ENCODE results near the gene TTF2. TPM values are rescaled to one million over a fixed set of nuclear protein-coding genes. Genes with fewer than 3 reads are reported as not detected.

Gene TTF2
- total RNA-seq, 2 experiments from 2014 or later, result 35.4 to 36.6 TPM

- ChIA-PET CTCF (no interaction called here), POLR2A (no interaction called here)
- Mint-ChIP-seq H3K4me3 (no peak overlapping the region), H3K27ac (no peak overlapping the region), H3K27me3 (peaks cover 12% of the 10 kb centered on the region), H3K36me3 (ENCODE audit: low read depth) (no peaks in the 10 kb centered on the region), H3K4me1 (ENCODE audit: low read depth) (no peaks in the 10 kb centered on the region), H3K9me3 (no peaks in the 10 kb centered on the region)
- Histone ChIP-seq H3K27ac (ENCODE audit: low read depth in 1 of 2, low read length in 2 of 2) (no peak overlapping the region), H3K4me3 (ENCODE audit: low read length) (no peak overlapping the region), H3K27me3 (ENCODE audit: control insufficient read depth in 1 of 2, insufficient read depth in 2 of 2, low read length in 2 of 2) (no peaks in the 10 kb centered on the region), H3K4me1 (ENCODE audit: insufficient read depth, low read length) (no peaks in the 10 kb centered on the region), H3K9me3 (ENCODE audit: control insufficient read depth in 1 of 2, insufficient read depth in 1 of 2, low read length in 2 of 2) (no peaks in the 10 kb centered on the region), H3K36me3 (ENCODE audit: insufficient read depth, low read length) (no peaks in the 10 kb centered on the region)
- DNase-seq (no peak), ATAC-seq (ENCODE audit: poor library complexity) (no peak)
- intact Hi-C loops (cut with DNase I, micrococcal nuclease), result no loop called here
- TF ChIP-seq, protein P1, sequence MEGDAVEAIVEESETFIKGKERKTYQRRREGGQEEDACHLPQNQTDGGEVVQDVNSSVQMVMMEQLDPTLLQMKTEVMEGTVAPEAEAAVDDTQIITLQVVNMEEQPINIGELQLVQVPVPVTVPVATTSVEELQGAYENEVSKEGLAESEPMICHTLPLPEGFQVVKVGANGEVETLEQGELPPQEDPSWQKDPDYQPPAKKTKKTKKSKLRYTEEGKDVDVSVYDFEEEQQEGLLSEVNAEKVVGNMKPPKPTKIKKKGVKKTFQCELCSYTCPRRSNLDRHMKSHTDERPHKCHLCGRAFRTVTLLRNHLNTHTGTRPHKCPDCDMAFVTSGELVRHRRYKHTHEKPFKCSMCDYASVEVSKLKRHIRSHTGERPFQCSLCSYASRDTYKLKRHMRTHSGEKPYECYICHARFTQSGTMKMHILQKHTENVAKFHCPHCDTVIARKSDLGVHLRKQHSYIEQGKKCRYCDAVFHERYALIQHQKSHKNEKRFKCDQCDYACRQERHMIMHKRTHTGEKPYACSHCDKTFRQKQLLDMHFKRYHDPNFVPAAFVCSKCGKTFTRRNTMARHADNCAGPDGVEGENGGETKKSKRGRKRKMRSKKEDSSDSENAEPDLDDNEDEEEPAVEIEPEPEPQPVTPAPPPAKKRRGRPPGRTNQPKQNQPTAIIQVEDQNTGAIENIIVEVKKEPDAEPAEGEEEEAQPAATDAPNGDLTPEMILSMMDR (IDR thresholded peaks at IDR 0.05), result no peak
Observed at GRCh38 chr1:117143871-117144270, 83.7 kb downstream of the TTF2 start.

- no peak for ATAC-seq (ENCODE audit: poor library complexity)
- TF ChIP-seq, protein P1 (IDR thresholded peaks at IDR 0.05), result no peak
- POLR2A ChIA-PET, result no interaction called here
- H3K27me3 ChIP-seq (ENCODE audit: control insufficient read depth in 1 of 2, insufficient read depth in 2 of 2, low read length in 2 of 2), result no peaks in the 10 kb centered on the region
- intact Hi-C loops (cut with DNase I, micrococcal nuclease), result no loop called here
- Mint-ChIP-seq H3K36me3 (ENCODE audit: low read depth) (no peaks in the 10 kb centered on the region), H3K27me3 (peaks cover 12% of the 10 kb centered on the region), H3K4me1 (ENCODE audit: low read depth) (no peaks in the 10 kb centered on the region), H3K9me3 (no peaks in the 10 kb centered on the region), H3K4me3 (no peak overlapping the region), H3K27ac (no peak overlapping the region)
- H3K9me3 ChIP-seq (ENCODE audit: control insufficient read depth in 1 of 2, insufficient read depth in 1 of 2, low read length in 2 of 2), result no peaks in the 10 kb centered on the region
- no peaks in the 10 kb centered on the region for H3K36me3 ChIP-seq (ENCODE audit: insufficient read depth, low read length)
- CTCF ChIA-PET, result no interaction called here
- no peak for DNase-seq
- H3K27ac ChIP-seq (ENCODE audit: low read depth in 1 of 2, low read length in 2 of 2), result no peak overlapping the region
- no peaks in the 10 kb centered on the region for H3K4me1 ChIP-seq (ENCODE audit: insufficient read depth, low read length)
- no peak overlapping the region for H3K4me3 ChIP-seq (ENCODE audit: low read length)
Observed at GRCh38 chr1:117146072-117146471, 85.9 kb downstream of the TTF2 start.

DNA sequence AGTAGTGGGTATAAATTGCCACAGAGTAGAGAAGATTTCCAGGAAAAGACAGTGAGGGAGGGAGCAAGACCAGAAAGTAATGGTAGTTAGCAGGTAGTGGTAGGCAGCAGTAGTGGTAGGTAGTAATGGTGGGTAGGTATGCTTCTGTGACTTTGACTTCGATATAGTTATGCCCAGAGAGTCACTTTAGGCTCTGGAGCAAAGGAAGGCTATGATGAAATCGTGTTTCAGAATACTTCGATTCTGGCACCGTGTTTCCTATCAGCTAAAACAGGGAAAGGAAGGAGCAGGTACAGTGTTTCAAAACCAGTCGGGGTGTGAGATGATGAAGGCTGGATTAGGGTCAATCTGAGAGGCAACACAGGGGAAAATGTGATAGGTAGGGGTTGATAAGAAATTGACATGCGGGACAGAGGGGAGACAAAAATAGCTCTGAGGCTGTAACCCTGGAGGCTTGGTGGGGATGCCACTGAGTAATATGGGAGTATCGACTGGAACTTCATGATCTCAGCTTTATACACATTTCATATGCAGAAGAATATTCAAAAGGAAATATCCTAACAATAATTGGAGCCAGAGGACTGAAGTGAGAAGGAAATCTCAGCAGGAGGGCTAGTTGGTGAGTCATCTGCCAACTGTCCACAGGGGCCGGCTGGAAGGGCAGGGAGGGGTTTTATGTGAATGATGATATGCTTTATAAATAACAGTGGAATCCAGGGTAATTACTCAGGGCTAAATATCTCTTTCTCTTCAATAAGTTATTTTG is 86.6 kb downstream of the TTF2 start:
- Histone ChIP-seq H3K4me3 (ENCODE audit: low read length) (no peak overlapping the region), H3K36me3 (ENCODE audit: insufficient read depth, low read length) (no peaks in the 10 kb centered on the region), H3K4me1 (ENCODE audit: insufficient read depth, low read length) (no peaks in the 10 kb centered on the region), H3K27ac (ENCODE audit: low read depth in 1 of 2, low read length in 2 of 2) (no peak overlapping the region), H3K27me3 (ENCODE audit: control insufficient read depth in 1 of 2, insufficient read depth in 2 of 2, low read length in 2 of 2) (no peaks in the 10 kb centered on the region), H3K9me3 (ENCODE audit: control insufficient read depth in 1 of 2, insufficient read depth in 1 of 2, low read length in 2 of 2) (no peaks in the 10 kb centered on the region)
- intact Hi-C loops (cut with DNase I, micrococcal nuclease), result no loop called here
- Mint-ChIP-seq H3K9me3 (no peaks in the 10 kb centered on the region), H3K27ac (no peak overlapping the region), H3K36me3 (ENCODE audit: low read depth) (no peaks in the 10 kb centered on the region), H3K27me3 (peaks cover 12% of the 10 kb centered on the region), H3K4me3 (no peak overlapping the region), H3K4me1 (ENCODE audit: low read depth) (no peaks in the 10 kb centered on the region)
- TF ChIP-seq, protein P1 (IDR thresholded peaks at IDR 0.05), result no peak
- no peak for ATAC-seq (ENCODE audit: poor library complexity)
- POLR2A ChIA-PET, result no interaction called here
- CTCF ChIA-PET, result no interaction called here
- no peak for DNase-seq

Measured in CD4-positive, alpha-beta T cell (primary cell).